A549 (cell line): Measurements from ENCODE around the gene ICAM4. TPM values are rescaled to one million over a fixed set of nuclear protein-coding genes. Genes with fewer than 3 reads are reported as not detected.
A peak's percentile ranks its signal among the peaks of the same experiment; 100 is the strongest.

Experiments
- ATAC-seq, 2 experiments: fragments of 200-7000 bp in 1 of 2; fragments of >200 bp in 1 of 2; cut with Nextera tagmentation in 1 of 2; cut with Tn5 transposase in 1 of 2; 3 replicates each; pipeline versions ENCODE4 v1.8.0 to v1.9.1; 2018 to 2020; ENCODE audit warnings: mild to moderate bottlenecking in 1 of 2, moderate library complexity in 1 of 2
- CTCF ChIA-PET: fragments of 300-600 bp; sonication (Branson Sonifier 250); formaldehyde crosslinking; extraction: SDS; loops from one replicate; lab custom pipeline; 2021; ENCODE audit warnings: antibody characterized with exemption, inconsistent platforms; lab: Yijun Ruan, JAX
- POLR2A ChIA-PET: fragments of 350-600 bp; formaldehyde crosslinking; extraction: SDS; loops from one replicate; lab custom pipeline; 2021; ENCODE audit warnings: antibody characterized with exemption, inconsistent platforms; lab: Yijun Ruan, JAX
- DNase-seq, 2 experiments: peaks; one replicate each; pipeline versions ENCODE4 v3.0.0 to v3.0.0-alpha.2; 2011 to 2016; ENCODE audit warnings: low read depth in 1 of 2, low spot score in 1 of 2
- FAIRE-seq: peaks from 2 replicates; lab custom pipeline; 2011; peaks lifted over from hg19 to GRCh38; lab: Jason Lieb, UNC
- H3K27ac ChIP-seq, 2 experiments: fragments of >200 bp; sonication (Bioruptor Twin); formaldehyde crosslinking; 3 replicates each; pipeline ENCODE4 v1.5.1; 2016 to 2017
- H3K4me1 ChIP-seq: fragments of >200 bp; sonication (Bioruptor Twin); formaldehyde crosslinking; 3 replicates; pipeline ENCODE4 v1.6.1; 2016
- H3K4me2 ChIP-seq: fragments of >200 bp; sonication (Bioruptor Twin); formaldehyde crosslinking; 3 replicates; pipeline ENCODE4 v1.6.1; 2016
- H3K4me3 ChIP-seq: fragments of >200 bp; sonication (Bioruptor Twin); formaldehyde crosslinking; 3 replicates; pipeline ENCODE4 v1.5.1; 2016
- H3K9me3 ChIP-seq: fragments of >200 bp; sonication (Bioruptor Twin); formaldehyde crosslinking; 3 replicates; pipeline ENCODE4 v1.6.1; 2016
- ATOH8 ChIP-seq: fragments of 250-450 bp; sonication (Bioruptor Pico); IDR thresholded peaks from 2 replicates; pipeline ENCODE4 v1.5.0; 2020; ENCODE audit warnings: low read depth, mild to moderate bottlenecking, moderate library complexity
- BHLHE40 ChIP-seq: IDR thresholded peaks from 2 replicates; pipeline ENCODE4 v1.6.1; 2012; ENCODE audit warnings: low read depth, low read length, inconsistent platforms
- CEBPB ChIP-seq, 2 experiments: fragments of >200 bp in 1 of 2; sonication (Bioruptor Twin) in 1 of 2; formaldehyde crosslinking in 1 of 2; IDR thresholded peaks; 2 replicates each; pipeline ENCODE4 v1.6.1; 2012 to 2016
- ELK1 ChIP-seq: fragments of 150-350 bp; IDR thresholded peaks from 2 replicates; pipeline ENCODE4 v1.6.1; 2014; ENCODE audit warnings: low read depth, mild to moderate bottlenecking, low read length
- EP300 ChIP-seq, 2 experiments: fragments of >200 bp; sonication (Bioruptor Twin); formaldehyde crosslinking; IDR thresholded peaks; 2 replicates in 1 of 2; 3 replicates in 1 of 2; pipeline ENCODE4 v1.6.1; 2016 to 2017
- ESRRA ChIP-seq: fragments of 150-350 bp; IDR thresholded peaks from 2 replicates; pipeline ENCODE4 v1.6.1; 2014; ENCODE audit warnings: mild to moderate bottlenecking, low read length, borderline replicate concordance
- FOSB ChIP-seq: fragments of 250-450 bp; sonication (Bioruptor Pico); IDR thresholded peaks from 2 replicates; pipeline ENCODE4 v1.5.0; 2020; ENCODE audit warnings: mild to moderate bottlenecking, moderate library complexity
- FOSL2 ChIP-seq, 2 experiments: fragments of 450-650 bp in 1 of 2; fragments of >200 bp in 1 of 2; sonication (Bioruptor Twin) in 1 of 2; formaldehyde crosslinking; IDR thresholded peaks; 2 replicates each; pipeline versions ENCODE4 v1.5.0 to v1.6.1; 2016 to 2020; ENCODE audit warnings: mild to moderate bottlenecking in 1 of 2, moderate library complexity in 1 of 2
- HES2 ChIP-seq: fragments of >200 bp; sonication (Bioruptor Twin); formaldehyde crosslinking; IDR thresholded peaks from 2 replicates; pipeline ENCODE4 v1.6.1; 2016
- HOXB13 ChIP-seq: fragments of 250-450 bp; sonication (Bioruptor Pico); IDR thresholded peaks from 2 replicates; pipeline ENCODE4 v1.5.0; 2020; ENCODE audit warnings: low read depth, mild to moderate bottlenecking, moderate library complexity
- JUN ChIP-seq, 2 experiments: fragments of >200 bp; sonication (Bioruptor Twin); formaldehyde crosslinking; IDR thresholded peaks; 2 replicates in 1 of 2; 3 replicates in 1 of 2; pipeline ENCODE4 v1.6.1; 2016 to 2017
- KDM1A ChIP-seq: fragments of 200-600 bp; sonication (generic); IDR thresholded peaks from 2 replicates; pipeline ENCODE4 v1.6.1; 2016; ENCODE audit warnings: low read depth, mild to moderate bottlenecking
- MAX ChIP-seq: IDR thresholded peaks from 2 replicates; pipeline ENCODE4 v1.6.1; 2012
- NPAS2 ChIP-seq: fragments of 250-450 bp; sonication (Bioruptor Pico); IDR thresholded peaks from 2 replicates; pipeline ENCODE4 v1.8.0; 2022; ENCODE audit warnings: mild to moderate bottlenecking, moderate library complexity, borderline replicate concordance
- POLR2A ChIP-seq: IDR thresholded peaks from 2 replicates; pipeline ENCODE4 v1.6.1; 2012; ENCODE audit warnings: mild to moderate bottlenecking, low read length
- RARB ChIP-seq: fragments of 250-450 bp; sonication (Bioruptor Pico); IDR thresholded peaks from 2 replicates; pipeline ENCODE4 v1.8.0; 2021; ENCODE audit warnings: mild to moderate bottlenecking, moderate library complexity
- SMC3 ChIP-seq: fragments of >200 bp; sonication (Bioruptor Twin); formaldehyde crosslinking; IDR thresholded peaks from 3 replicates; pipeline ENCODE4 v1.6.1; 2018; ENCODE audit warnings: inconsistent platforms
- TP53 ChIP-seq: fragments of 250-450 bp; sonication (Bioruptor Pico); IDR thresholded peaks from 2 replicates; pipeline ENCODE4 v1.5.0; 2021; ENCODE audit warnings: mild to moderate bottlenecking, moderate library complexity
- ZFP36 ChIP-seq: fragments of 450-650 bp; IDR thresholded peaks from 2 replicates; pipeline ENCODE4 v1.6.1; 2014; ENCODE audit warnings: borderline replicate concordance; ENCODE audit not compliant: partially characterized antibody
- ZNF302 ChIP-seq: fragments of 250-450 bp; sonication (Bioruptor Pico); IDR thresholded peaks from 2 replicates; pipeline ENCODE4 v1.9.0; 2021; ENCODE audit warnings: inconsistent platforms, mild to moderate bottlenecking, moderate library complexity
- ZSCAN20 ChIP-seq: fragments of 250-450 bp; sonication (Bioruptor Pico); IDR thresholded peaks from 2 replicates; pipeline ENCODE4 v1.8.0; 2022; ENCODE audit warnings: mild to moderate bottlenecking, moderate library complexity
- WGBS: methylation state at CpG from one replicate; pipeline ENCODE4 v1.1.6; 2017; ENCODE audit errors: missing lambda C conversion rate; 5-methylcytosine and 5-hydroxymethylcytosine counted together
- polyA minus RNA-seq: library from RNA; depleted of rRNA, polyadenylated mRNA; stranded (reverse); fragments of >200 nt; gene quantifications from 2 replicates; pipeline ENCODE4 v1.2.3, GENCODE V29; 2011; rRNA and poly(A)+ RNA removed
- polyA plus RNA-seq, 4 experiments: library from polyadenylated mRNA; depleted of rRNA in 3 of 4; stranded (reverse); fragments of >200 nt; fragmentation: RNase III in 1 of 4; extraction: RNeasy Plus Mini Kit Qiagen cat#74134 plus additional on column Dnase treatment in 1 of 4; gene quantifications; 2 replicates in 3 of 4; 3 replicates in 1 of 4; pipeline ENCODE4 v1.2.3, GENCODE V29; 2011 to 2017
- TF ChIP-seq, protein P1 (sequence below): fragments of 450-650 bp; IDR thresholded peaks from 2 replicates; pipeline ENCODE4 v1.6.1; 2014; ENCODE audit warnings: antibody characterized with exemption

ICAM4 gene, protein sequence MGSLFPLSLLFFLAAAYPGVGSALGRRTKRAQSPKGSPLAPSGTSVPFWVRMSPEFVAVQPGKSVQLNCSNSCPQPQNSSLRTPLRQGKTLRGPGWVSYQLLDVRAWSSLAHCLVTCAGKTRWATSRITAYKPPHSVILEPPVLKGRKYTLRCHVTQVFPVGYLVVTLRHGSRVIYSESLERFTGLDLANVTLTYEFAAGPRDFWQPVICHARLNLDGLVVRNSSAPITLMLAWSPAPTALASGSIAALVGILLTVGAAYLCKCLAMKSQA
- polyA plus RNA-seq (2011; rRNA removed): not detected in 2 replicates
- polyA plus RNA-seq (2012; cell fraction: cytosol; rRNA removed): not detected in 2 replicates
- 0.04 TPM in 1 of 2 replicates, not detected in the other for polyA plus RNA-seq (2012; cell fraction: nucleus; rRNA removed)
- not detected in 3 replicates for polyA plus RNA-seq (2017; fragmentation: RNase III; extraction: RNeasy Plus Mini Kit Qiagen cat#74134 plus additional on column Dnase treatment)
- not detected in 2 replicates for polyA minus RNA-seq

DNA sequence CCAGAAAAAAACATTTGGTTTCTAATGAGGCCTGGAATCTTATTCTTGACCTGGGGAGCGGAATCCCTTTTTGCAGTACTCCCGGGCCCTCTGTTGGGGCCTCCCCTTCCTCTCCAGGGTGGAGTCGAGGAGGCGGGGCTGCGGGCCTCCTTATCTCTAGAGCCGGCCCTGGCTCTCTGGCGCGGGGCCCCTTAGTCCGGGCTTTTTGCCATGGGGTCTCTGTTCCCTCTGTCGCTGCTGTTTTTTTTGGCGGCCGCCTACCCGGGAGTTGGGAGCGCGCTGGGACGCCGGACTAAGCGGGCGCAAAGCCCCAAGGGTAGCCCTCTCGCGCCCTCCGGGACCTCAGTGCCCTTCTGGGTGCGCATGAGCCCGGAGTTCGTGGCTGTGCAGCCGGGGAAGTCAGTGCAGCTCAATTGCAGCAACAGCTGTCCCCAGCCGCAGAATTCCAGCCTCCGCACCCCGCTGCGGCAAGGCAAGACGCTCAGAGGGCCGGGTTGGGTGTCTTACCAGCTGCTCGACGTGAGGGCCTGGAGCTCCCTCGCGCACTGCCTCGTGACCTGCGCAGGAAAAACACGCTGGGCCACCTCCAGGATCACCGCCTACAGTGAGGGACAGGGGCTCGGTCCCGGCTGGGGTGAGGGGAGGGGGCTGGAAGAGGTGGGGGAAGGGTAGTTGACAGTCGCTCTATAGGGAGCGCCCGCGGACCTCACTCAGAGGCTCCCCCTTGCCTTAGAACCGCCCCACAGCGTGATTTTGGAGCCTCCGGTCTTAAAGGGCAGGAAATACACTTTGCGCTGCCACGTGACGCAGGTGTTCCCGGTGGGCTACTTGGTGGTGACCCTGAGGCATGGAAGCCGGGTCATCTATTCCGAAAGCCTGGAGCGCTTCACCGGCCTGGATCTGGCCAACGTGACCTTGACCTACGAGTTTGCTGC is at the start of gene ICAM4:
Gene ICAM4 (plus strand): TSS at position 153 of the 935 bp plus-strand sequence. CDS start 58 bp downstream, at position 211.
- 83% methylated on average over 20 of the region's 59 CpGs for WGBS
- peaks cover 23% of the 10 kb centered on the region for H3K4me1 ChIP-seq
- no peaks in the 10 kb centered on the region for H3K9me3 ChIP-seq
- FAIRE-seq: no peak
- no peak within 1 kb of the TSS for H3K4me2 ChIP-seq
- H3K4me3 ChIP-seq: no peak within 1 kb of the TSS
- DNase-seq: no peak
- ChIA-PET POLR2A (no interaction called here), CTCF (interaction anchor here (0.9 to 2.5 kb wide), 6 partner anchors 15 to 104 kb away, joined by 3 to 10 read pairs (median 4); partner anchors contain the start of gene TYK2)
- ATAC-seq: no peak
- 0 out of 6 replicates have a peak within 1 kb of the TSS, but pooled peaks of 1 of the 2 experiments have one; percentile 5 for H3K27ac ChIP-seq
- TF ChIP-seq RARB (CRISPR knock-in tag): no peak
- TF ChIP-seq ZNF302 (CRISPR knock-in tag): no peak
- TF ChIP-seq FOSB (CRISPR knock-in tag): no peak
- TF ChIP-seq ESRRA: no peak
- TF ChIP-seq SMC3: no peak
- TF ChIP-seq TP53 (CRISPR knock-in tag): no peak
- TF ChIP-seq ZFP36: no peak
- TF ChIP-seq HOXB13 (CRISPR knock-in tag): no peak
- no peak for TF ChIP-seq EP300 (IDR thresholded peaks at IDR 0.05)

GRCh38 chr19:10237702-10238101 is 49.1 kb upstream of the ICAM4 start:
- 89% methylated on average over 4 of the region's 6 CpGs for WGBS
- H3K27ac ChIP-seq: no peak overlapping the region
- no peak for TF ChIP-seq EP300 (IDR thresholded peaks at IDR 0.05)
- TF ChIP-seq KDM1A: no peak
- TF ChIP-seq, all 56 proteins: peak for 0
- ATAC-seq (peak; percentile 51 to 68; a peak in 4 of 6 replicates), FAIRE-seq (no peak), DNase-seq (peak in 1 of 2 experiments; percentile 36)
- Histone ChIP-seq H3K9me3 (no peaks in the 10 kb centered on the region), H3K4me3 (no peak overlapping the region), H3K4me2 (peak overlapping the region; percentile 27; the same call in 2 of the 3 replicates), H3K4me1 (peaks cover 11% of the 10 kb centered on the region; the same call in 1 of the 3 replicates)
- ChIA-PET CTCF (interaction anchor here (0.6 to 1.6 kb wide), 3 partner anchors 10 to 269 kb away, joined by 3 to 7 read pairs (median 4); no protein-coding TSS in a partner anchor), POLR2A (no interaction called here)

- peak; percentile 26 to 61 for DNase-seq
- POLR2A ChIA-PET: no interaction called here
- 43% methylated on average over 8 of the region's 12 CpGs for WGBS
These were observed 48.5 kb upstream of the ICAM4 start for GRCh38 chr19:10238172-10238783.

More at GRCh38 chr19:10238172-10238783, 48.5 kb upstream of the ICAM4 start:
- Histone ChIP-seq H3K4me1 (peaks cover 11% of the 10 kb centered on the region; the same call in 1 of the 3 replicates), H3K27ac (0 out of 6 replicates have a peak overlapping the region, but pooled peaks of 1 of the 2 experiments have one; percentile 17), H3K4me3 (no peak overlapping the region), H3K9me3 (no peaks in the 10 kb centered on the region), H3K4me2 (peak overlapping the region; percentile 27; the same call in 2 of the 3 replicates)
- ATAC-seq: peak; percentile 92 to 96
- CTCF ChIA-PET: interaction anchor here (0.6 to 1.4 kb wide), 4 partner anchors 19 to 269 kb away, joined by 3 to 4 read pairs (median 4); partner anchors contain the start of gene CDC37
- no peak for FAIRE-seq
- TF ChIP-seq ZFP36: no peak
- TF ChIP-seq, protein P1, sequence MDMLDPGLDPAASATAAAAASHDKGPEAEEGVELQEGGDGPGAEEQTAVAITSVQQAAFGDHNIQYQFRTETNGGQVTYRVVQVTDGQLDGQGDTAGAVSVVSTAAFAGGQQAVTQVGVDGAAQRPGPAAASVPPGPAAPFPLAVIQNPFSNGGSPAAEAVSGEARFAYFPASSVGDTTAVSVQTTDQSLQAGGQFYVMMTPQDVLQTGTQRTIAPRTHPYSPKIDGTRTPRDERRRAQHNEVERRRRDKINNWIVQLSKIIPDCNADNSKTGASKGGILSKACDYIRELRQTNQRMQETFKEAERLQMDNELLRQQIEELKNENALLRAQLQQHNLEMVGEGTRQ: no peak
- TF ChIP-seq ESRRA: no peak
- no peak for TF ChIP-seq POLR2A
- TF ChIP-seq ATOH8: no peak
- peak; percentile 32 for TF ChIP-seq MAX
- no peak for TF ChIP-seq JUN (IDR thresholded peaks at IDR 0.05)
- no peak for TF ChIP-seq ZSCAN20 (CRISPR knock-in tag)
- peak; percentile 44; the same call in 1 of the 2 replicates for TF ChIP-seq BHLHE40
- TF ChIP-seq TP53 (CRISPR knock-in tag): no peak
- no peak for TF ChIP-seq NPAS2 (CRISPR knock-in tag)
- no peak for TF ChIP-seq HES2
- no peak for TF ChIP-seq CEBPB (IDR thresholded peaks at IDR 0.05)
- no peak for TF ChIP-seq ELK1
- TF ChIP-seq FOSL2 (IDR thresholded peaks at IDR 0.05): no peak
- TF ChIP-seq FOSL2 (CRISPR knock-in tag; IDR thresholded peaks at IDR 0.05): peak; percentile 33; the same call in 1 of the 2 replicates
